GM18858 (cell line): ENCODE data around the gene PPIC.
A peak's percentile ranks its signal among the peaks of the same experiment; 100 is the strongest.
"Not testable (repeated sequence)": the region's sequence is repeated elsewhere in the genome, so short reads cannot be mapped to it uniquely, and the experiment has no call there.

ENCODE experiments used
- ATAC-seq: cut with Tn5 transposase; IDR thresholded peaks from one replicate; pipeline ENCODE4 v1.9.1; 2021; ENCODE audit not compliant: unreplicated experiment

PPIC gene

GRCh38 chr5:123012321-123012720 is 24.2 kb downstream of the PPIC start:
- ATAC-seq = no peak

GRCh38 chr5:123007754-123008153 is 28.8 kb downstream of the PPIC start:
- ATAC-seq = no peak

GRCh38 chr5:123007182-123007581 is 29.3 kb downstream of the PPIC start:
- ATAC-seq = no peak

GRCh38 chr5:123001808-123002207 is 34.7 kb downstream of the PPIC start:
- ATAC-seq = no peak

GRCh38 chr5:123000731-123001130 is 35.8 kb downstream of the PPIC start:
- no peak for ATAC-seq

GRCh38 chr5:122999947-123000563 is 36.5 kb downstream of the PPIC start:
- ATAC-seq = peak; percentile 92

GRCh38 chr5:122997294-122997693 is 39.2 kb downstream of the PPIC start:
- no peak for ATAC-seq

- no peak for ATAC-seq
Observed at GRCh38 chr5:122996091-122996490, 40.4 kb downstream of the PPIC start.

GRCh38 chr5:122985954-122986721 is 50.4 kb downstream of the PPIC start:
- ATAC-seq = peak; percentile 94

GRCh38 chr5:122985006-122985700 is 51.4 kb downstream of the PPIC start:
- ATAC-seq = no peak

- ATAC-seq = peak; percentile 37
Observed at GRCh38 chr5:122984425-122984824, 52.1 kb downstream of the PPIC start.

- ATAC-seq = no peak
Observed at GRCh38 chr5:122982376-122982775, 54.1 kb downstream of the PPIC start.

GRCh38 chr5:122981846-122982245 is 54.7 kb downstream of the PPIC start:
- no peak for ATAC-seq

- no peak for ATAC-seq
Observed at GRCh38 chr5:122978644-122979297, 57.8 kb downstream of the PPIC start.

- ATAC-seq = no peak
Observed at GRCh38 chr5:122978068-122978467, 58.5 kb downstream of the PPIC start.

GRCh38 chr5:122977319-122977718 is 59.2 kb downstream of the PPIC start:
- ATAC-seq = no peak

- not testable (repeated sequence) for ATAC-seq
Observed at GRCh38 chr5:122974251-122974650, 62.3 kb downstream of the PPIC start.

GRCh38 chr5:122973759-122974158 is 62.8 kb downstream of the PPIC start:
- ATAC-seq = not testable (repeated sequence)
